ENCODE data around the gene CCDC127.
"Not testable (repeated sequence)": the region's sequence is repeated elsewhere in the genome, so short reads cannot be mapped to it uniquely, and the experiment has no call there.

Gene CCDC127, protein sequence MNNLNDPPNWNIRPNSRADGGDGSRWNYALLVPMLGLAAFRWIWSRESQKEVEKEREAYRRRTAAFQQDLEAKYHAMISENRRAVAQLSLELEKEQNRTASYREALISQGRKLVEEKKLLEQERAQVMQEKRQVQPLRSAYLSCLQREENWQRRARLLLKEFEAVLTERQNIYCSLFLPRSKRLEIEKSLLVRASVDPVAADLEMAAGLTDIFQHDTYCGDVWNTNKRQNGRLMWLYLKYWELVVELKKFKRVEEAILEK

DNA sequence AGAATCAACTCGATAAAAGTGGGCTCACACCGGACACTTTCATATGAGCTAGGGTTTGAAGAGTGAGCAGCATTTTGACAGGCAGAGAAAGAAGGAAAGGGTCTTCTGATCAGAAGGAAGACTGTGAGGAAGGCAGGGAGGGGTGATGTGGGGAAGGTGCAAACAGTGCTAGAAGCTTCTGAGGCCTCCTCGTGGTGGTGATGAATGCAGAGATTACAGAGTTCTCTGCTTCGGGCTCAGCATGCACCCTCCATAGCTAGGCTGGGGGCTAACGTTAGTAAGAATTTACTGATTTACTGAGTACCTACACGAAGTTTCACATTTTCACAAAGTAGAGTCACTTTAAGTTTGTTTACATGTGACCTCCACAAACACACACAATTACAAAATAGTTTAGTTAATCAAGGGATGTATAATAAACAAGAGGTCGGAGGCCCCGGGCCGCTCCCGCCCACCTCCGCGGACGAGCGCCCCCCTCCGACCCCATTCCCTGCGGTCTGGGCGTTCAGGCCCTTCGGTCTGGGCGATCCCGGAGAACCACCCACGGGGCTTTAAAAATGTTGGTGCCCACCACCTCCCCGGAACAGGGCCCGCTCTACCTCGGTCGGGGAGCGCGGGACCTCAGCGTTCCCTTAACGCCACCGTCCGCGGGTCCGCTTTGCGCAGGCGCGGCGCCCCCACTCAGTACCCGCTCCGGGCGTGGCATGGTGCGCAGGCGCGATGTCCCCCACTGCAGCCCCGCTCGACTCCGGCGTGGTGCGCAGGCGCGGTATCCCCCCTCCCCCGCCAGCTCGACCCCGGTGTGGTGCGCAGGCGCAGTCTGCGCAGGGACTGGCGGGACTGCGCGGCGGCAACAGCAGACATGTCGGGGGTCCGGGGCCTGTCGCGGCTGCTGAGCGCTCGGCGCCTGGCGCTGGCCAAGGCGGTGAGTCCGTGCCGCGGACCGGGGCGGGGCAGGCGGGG, at the start of gene CCDC127, which contains the start of gene SDHA:
TSS of gene CCDC127 (minus strand) at position 660 of the 963 bp plus-strand sequence. CDS start 1,304 bp downstream, outside the sequence.
TSS of gene SDHA (plus strand) at position 827 of the 963 bp plus-strand sequence. CDS start at position 863, 36 bp downstream.
- peak; percentile 96 for DNase-seq

DNA sequence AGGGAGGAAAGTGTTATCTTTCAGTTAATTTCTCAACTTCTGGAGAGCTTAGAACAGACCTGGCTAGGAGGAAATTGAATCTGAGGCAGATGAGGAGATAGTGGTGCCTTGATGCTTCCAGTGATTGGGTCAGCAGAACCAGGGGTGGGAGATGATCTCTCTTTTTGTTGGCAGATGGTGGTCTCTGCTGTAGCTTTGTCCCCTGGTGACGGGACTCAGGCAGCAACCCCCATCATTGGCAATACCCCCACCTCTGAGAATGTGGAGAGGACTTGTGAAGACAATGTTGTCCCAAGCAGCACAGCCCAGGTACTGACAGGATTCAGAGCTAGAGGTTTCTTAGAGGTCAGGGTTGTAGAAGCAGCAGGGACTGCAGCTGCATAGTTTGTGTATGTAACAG, 49.8 kb upstream of the CCDC127 start:
- no peak for DNase-seq

DNA sequence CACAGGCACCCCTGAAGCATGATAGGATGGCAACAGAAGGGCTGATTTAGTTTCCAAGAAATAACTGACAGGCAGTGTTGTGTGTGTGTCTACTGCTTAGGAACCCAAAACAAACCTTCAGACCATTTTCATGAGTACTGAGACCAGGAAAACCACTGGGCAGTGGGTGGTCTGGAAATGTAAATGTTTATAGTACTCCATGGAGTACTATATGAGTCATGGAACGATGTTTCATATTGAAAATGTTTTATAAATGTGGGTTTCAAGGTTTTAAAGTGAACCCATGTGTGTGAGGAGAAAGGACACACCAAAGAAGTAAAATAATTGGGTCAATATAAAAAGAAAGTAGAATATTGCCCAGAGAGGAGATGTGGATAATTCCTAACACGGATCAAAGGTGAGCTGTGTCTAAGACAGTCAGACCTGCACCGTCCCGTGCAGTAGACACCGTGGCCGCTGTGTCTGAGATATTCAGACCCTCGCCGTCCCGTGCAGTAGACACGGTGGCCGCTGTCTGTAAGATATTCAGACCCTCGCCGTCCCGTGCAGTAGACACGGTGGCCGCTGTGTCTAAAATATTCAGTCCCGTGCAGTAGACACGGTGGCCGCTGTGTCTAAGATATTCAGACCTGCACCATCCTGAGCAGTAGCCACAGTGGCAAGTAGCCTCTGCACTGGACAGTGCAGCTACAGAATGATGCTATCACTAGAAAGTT, 48.5 kb upstream of the CCDC127 start:
- DNase-seq, result not testable (repeated sequence)

DNA sequence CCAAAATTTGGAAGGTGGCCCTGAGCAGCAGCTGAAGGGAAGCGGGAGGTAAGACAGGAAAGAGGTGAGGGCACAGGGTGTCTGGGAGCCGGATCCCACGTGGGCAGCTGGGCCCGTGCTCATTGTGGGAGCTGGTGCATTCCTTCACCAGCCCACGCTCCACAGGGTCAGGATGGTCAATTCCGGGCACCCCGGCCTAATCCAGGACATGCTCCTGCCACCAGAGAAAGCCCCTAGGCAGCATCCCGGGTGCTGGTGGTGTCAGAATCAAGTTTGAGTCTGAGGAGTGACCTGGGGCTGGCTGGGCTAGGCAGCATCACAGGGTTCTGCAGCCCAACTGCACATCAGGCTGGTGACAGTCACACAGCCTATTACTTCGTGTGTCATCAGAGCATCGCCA, 46.4 kb upstream of the CCDC127 start:
- no peak for DNase-seq

GRCh38 chr5:263275-263974, 45.5 kb upstream of the CCDC127 start:
- not testable (repeated sequence) for DNase-seq

- DNase-seq, result no peak
These were observed 39.2 kb upstream of the CCDC127 start for GRCh38 chr5:257148-257547.

- not testable (repeated sequence) for DNase-seq
These were observed 38.4 kb upstream of the CCDC127 start for GRCh38 chr5:256347-256746.

- DNase-seq, result not testable (repeated sequence)
These were observed 37.2 kb upstream of the CCDC127 start for GRCh38 chr5:255116-255515.

DNA sequence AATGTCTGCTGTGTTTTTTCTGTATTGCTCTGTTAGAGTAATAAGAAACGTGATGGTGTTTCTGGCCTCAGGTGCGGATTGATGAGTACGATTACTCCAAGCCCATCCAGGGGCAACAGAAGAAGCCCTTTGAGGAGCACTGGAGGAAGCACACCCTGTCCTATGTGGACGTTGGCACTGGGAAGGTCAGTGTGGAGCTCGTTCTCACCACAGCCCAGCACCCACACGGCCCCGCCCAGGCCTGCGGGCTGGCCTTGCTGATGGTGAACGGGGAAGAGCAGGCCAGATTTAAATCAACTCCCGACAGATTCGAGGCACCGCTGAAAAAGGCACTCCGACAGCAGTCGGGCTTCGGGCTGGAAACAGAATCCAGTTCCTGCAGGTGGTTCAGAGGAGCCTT, 36.4 kb upstream of the CCDC127 start:
- not testable (repeated sequence) for DNase-seq

GRCh38 chr5:252546-252945, 34.6 kb upstream of the CCDC127 start:
- no peak for DNase-seq

DNA sequence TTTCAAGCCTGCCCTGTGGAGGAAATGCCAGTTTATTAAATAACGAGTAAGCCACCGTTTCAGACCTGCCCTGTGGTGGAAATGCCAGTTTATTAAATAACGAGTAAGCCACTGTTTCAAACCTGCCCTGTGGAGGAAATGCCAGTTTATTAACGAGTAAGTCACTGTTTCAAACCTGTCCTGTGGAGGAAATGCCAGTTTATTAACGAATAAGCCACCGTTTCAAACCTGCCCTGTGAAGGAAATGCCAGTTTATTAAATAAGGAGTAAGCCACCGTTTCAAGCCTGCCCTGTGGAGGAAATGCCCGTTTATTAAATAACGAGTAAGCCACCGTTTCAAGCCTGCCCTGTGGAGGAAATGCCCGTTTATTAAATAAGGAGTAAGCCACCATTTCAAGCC, 34.0 kb upstream of the CCDC127 start:
- not testable (repeated sequence) for DNase-seq

GRCh38 chr5:251538-251937, 33.6 kb upstream of the CCDC127 start:
- DNase-seq, result not testable (repeated sequence)

- DNase-seq, result not testable (repeated sequence)
These were observed 33.1 kb upstream of the CCDC127 start for GRCh38 chr5:251016-251415.

- not testable (repeated sequence) for DNase-seq
These were observed 32.4 kb upstream of the CCDC127 start for GRCh38 chr5:250396-250795.

DNA sequence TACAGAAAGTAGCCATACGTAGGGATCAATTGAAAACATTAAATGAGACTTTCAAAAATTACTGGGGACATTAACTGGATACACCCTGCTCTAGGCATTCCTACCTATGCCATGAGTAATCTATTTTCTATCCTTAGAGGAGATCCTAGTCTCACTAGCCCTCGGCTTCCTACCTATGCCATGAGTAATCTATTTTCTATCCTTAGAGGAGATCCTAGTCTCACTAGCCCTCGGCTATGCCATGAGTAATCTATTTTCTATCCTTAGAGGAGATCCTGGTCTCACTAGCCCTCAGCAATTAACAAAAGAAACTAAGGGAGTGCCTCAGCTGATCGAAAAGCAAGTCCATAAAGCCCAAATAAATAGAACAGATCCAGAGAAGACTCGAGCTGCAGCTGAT, 27.8 kb upstream of the CCDC127 start:
- not testable (repeated sequence) for DNase-seq

DNA sequence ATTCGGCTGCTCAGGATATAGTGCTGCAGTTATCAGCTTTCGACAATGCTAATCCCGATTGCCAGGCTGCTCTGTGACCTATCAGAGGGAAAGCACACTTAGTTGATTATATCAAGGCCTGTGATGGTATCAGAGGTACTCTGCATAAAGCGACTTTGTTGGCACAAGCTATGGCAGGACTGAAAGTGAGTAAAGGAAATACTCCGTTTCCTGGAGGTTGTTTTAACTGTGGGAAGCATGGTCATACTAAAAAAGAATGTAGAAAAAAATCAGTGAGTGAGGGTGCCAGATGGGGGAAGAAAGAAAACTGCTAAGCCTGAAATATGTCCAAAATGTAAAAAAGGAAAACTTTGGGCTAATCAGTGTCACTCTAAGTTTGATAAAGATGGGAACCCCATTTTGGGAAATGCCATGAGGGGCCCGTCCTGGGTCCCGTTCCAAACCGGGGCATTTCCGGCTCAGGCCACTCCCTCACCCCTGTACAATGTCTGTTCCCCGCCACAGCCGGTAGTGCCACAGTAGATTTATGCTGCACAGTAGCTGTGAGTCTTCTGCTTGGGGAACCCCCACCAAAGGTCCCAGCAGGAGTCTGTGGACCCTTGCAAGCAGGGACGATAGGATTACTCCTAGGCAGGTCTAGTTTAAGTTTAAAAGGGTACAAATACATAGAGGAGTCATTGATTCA, 25.9 kb upstream of the CCDC127 start:
- not testable (repeated sequence) for DNase-seq

DNA sequence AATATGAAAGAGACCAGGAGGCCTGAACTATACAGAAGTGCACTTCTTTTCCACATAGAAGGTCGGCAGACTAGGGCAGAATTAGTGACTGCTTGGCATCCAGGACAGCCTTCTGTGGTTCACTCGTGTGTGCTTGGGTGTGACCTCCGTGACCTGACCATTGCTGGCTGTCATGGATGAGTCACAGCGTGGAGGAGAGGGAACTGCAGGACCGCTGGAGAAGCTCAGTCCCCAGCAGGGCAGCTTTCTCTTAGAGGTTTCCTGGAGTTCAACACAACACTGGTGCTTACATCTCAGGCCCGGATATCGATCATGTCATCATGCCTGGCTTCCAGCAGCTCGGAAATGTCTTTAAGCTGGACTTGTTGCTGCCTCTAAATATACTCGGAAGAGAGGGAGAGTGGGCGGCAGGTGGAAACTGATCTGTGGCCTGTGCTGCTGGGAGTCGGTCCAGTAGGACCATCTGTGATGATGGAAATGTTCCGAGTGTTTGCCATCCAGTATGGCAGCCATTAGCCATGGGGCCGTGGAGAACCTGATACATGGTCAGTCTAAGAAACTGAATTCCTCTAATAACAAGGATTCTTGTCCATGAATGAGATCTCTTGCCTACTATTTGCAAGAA, 23.2 kb upstream of the CCDC127 start:
- not testable (repeated sequence) for DNase-seq

DNA sequence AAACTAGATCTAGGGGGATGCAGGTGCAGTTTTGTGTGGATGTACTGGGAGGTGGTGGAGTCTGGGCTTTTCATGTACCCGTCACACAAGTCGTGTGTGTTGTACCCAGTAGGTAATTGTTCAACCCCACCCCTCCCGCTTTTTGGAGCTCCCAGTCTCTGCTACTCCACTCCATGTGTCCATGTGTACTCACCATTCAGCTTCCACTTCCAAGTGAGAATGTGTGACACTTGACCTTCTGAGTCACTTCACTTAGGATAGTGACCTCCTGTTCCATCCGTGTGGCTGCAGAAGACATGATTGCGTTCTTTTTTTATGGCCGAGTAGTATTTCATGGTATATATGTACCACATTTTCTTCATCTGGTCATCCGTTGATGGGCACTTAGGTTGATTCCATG, 22.6 kb upstream of the CCDC127 start:
- not testable (repeated sequence) for DNase-seq

- DNase-seq, result not testable (repeated sequence)
These were observed 20.0 kb upstream of the CCDC127 start for GRCh38 chr5:237931-238330.

DNA sequence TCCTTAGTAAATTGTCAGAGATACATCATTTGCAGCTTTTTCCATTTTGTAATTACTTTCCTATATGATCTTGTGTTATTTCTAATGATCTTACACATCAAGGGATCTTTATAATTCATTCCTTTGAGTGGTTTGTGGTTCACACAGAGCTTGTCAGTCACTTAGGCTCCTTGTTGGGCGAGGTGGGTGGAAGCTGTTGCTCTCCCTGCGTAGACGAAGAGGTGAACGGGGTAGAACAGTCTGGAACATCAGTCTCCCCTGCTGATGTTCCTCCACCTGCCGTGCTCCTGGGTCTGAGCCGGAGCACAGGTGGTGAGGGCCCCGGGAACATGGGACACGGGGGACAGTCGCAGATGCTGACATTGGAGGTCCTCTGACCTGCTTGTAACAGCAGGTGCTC, 17.6 kb upstream of the CCDC127 start:
- not testable (repeated sequence) for DNase-seq

DNA sequence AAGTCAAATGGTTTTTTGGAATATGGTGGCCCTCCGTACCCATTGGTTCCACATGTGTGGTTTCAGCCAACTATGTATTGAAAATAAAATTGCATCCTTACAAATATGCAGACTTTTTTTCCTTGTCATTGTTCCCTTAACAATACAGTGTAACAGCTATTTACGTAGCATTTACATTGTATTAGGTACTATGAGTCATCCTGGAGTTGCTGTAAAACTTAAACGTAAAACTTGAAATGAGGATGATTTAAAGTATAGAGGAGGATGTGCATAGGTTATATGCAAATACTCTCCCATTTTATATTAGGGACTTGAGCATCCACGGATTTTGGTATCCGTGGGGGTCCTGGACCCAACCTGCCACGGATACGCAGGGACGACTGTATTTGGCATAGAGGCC, 16.5 kb upstream of the CCDC127 start:
- no peak for DNase-seq
